ENCODE data around the gene PERCC1. TPM values are rescaled to one million over a fixed set of nuclear protein-coding genes. Genes with fewer than 3 reads are reported as not detected.

PERCC1 gene
- total and polyA plus RNA-seq, 9 of the 15 experiments (the other 6 are each of a cell fraction or from before 2014, with no cell fraction given), result not detected

DNA sequence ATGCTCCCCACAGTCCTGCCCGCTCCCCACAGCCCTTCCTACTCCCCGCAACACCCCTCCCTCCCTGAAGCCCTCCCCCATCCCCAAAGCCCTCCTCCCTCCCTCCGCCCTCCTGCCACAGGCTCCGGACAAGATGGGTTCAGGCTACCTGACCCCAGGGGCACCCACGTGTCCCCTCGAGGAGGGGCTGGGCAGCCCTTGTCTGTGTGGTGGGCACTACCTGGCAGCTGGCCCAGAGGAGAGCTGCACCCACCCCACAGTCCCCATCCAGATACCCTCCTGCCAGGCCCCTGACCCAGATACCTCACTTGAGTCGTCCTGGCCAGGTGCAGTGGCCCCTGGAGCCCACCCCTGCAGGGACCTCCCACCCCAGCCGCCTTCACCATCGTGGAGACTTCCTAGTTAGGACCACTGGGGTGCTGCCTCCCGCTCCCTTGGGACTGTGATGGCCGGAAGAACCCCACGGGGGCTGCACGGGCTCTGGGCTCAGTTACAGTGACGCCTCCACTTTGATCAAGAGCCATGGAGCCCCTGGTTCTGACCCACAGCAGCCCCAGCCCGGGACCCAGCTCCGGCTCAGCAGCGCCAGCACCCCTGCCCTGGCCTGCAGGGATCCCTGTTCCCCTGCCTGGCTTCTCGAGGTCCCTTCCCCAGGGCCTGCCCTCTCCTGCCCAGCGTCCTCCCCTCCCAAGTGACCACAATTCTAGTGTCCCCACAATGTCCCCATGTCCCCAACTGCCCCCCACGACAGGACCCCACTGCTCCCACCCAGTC is 806 bp downstream of the PERCC1 start:
- POLR2A ChIA-PET, result interaction anchor here (1.4 kb wide), 1 partner anchor 11 kb away, joined by 6 read pairs; the partner anchor contains the start of gene UQCC4
- no peak for ATAC-seq
- 30% methylated on average over 11 of the region's 20 CpGs for WGBS (ENCODE audit: insufficient coverage, low coverage, missing lambda C conversion rate)
- Histone ChIP-seq H3K4me1 (replicated peaks in 1 of 2; ENCODE audit: control insufficient read depth in 2 of 2, insufficient read depth in 2 of 2, low read length in 2 of 2) (peaks cover 0 to 94% of the 10 kb centered on the region in 2 experiments; a peak in 2 of 5 replicates), H3K4me2 (ENCODE audit: insufficient read depth, low read length) (no peak overlapping the region), H3K79me2 (ENCODE audit: control insufficient read depth, insufficient read depth, low read length) (no peaks in the 10 kb centered on the region), H3K27me3 (ENCODE audit: control insufficient read depth in 2 of 2, insufficient read depth in 2 of 2, low read length in 2 of 2) (peaks cover 0 to 15% of the 10 kb centered on the region in 2 experiments; a peak in 2 of 5 replicates), H3K9me1 (ENCODE audit: control insufficient read depth, insufficient read depth, low read length) (no peaks in the 10 kb centered on the region), H2AFZ (ENCODE audit: low read depth, low read length) (no peak overlapping the region), H3K27ac (ENCODE audit: extremely low read depth, low read depth, low read length) (no peak overlapping the region), H3K36me3 (ENCODE audit: control insufficient read depth, insufficient read depth, low read length) (no peaks in the 10 kb centered on the region), H4K20me1 (replicated peaks; ENCODE audit: control insufficient read depth, insufficient read depth, low read length) (no peaks in the 10 kb centered on the region), H3K9ac (ENCODE audit: insufficient read depth in 1 of 2, low read depth in 2 of 2, low read length in 2 of 2) (peak overlapping the region in 1 of 2 experiments; percentile 61; a peak in 2 of 4 replicates), H3K9me3 (replicated peaks; ENCODE audit: control insufficient read depth, insufficient read depth, low read depth, low read length) (no peaks in the 10 kb centered on the region), H3K4me3 (no peak overlapping the region)
- TF ChIP-seq ZNF707 (CRISPR knock-in tag; conservative IDR thresholded peaks at IDR 0.05) (no peak), PCBP1 (IDR thresholded peaks at IDR 0.05; ENCODE audit: low read depth, low read length, poor library complexity, severe bottlenecking) (peak; percentile 16)
- intact Hi-C loops (cut with micrococcal nuclease) (no loop called here), in situ Hi-C loops (cut with MboI) (no loop called here)
- BruUV-seq (replicated peaks), result no TSS peak
- CTCF ChIA-PET (ENCODE audit: low intra/inter-chr PET ratio), result no interaction called here
- DNase-seq (ENCODE audit: extremely low read depth in 1 of 4, low spot score in 3 of 4), result no peak
- FAIRE-seq, result no peak

Measured in K562 (cell line).